ENCODE measurements around the gene IKZF3.

IKZF3 gene

GRCh38 chr17:39759204-39759603 lies 104.9 kb downstream of the IKZF3 start:
- DNase-seq (ENCODE audit: low spot score) = no peak
- TF ChIP-seq CTCF (IDR thresholded peaks at IDR 0.05; ENCODE audit: extremely low read depth, missing control alignments) = no peak

GRCh38 chr17:39757931-39758873 lies 105.9 kb downstream of the IKZF3 start:
- peak; percentile 50 for DNase-seq (ENCODE audit: low spot score)
- TF ChIP-seq CTCF (IDR thresholded peaks at IDR 0.05; ENCODE audit: extremely low read depth, missing control alignments) = no peak

GRCh38 chr17:39757176-39757662 lies 106.9 kb downstream of the IKZF3 start:
- TF ChIP-seq CTCF (IDR thresholded peaks at IDR 0.05; ENCODE audit: extremely low read depth, missing control alignments) = no peak
- DNase-seq (ENCODE audit: low spot score) = no peak

- DNase-seq (ENCODE audit: low spot score) = no peak
- no peak for TF ChIP-seq CTCF (IDR thresholded peaks at IDR 0.05; ENCODE audit: extremely low read depth, missing control alignments)
Observed at GRCh38 chr17:39756380-39757079, 107.6 kb downstream of the IKZF3 start.

- DNase-seq (ENCODE audit: low spot score) = peak; percentile 81
Observed at GRCh38 chr17:39755554-39756379, 108.3 kb downstream of the IKZF3 start.

GRCh38 chr17:39754958-39755553 lies 109.1 kb downstream of the IKZF3 start:
- no peak for TF ChIP-seq CTCF (IDR thresholded peaks at IDR 0.05; ENCODE audit: extremely low read depth, missing control alignments)
- DNase-seq (ENCODE audit: low spot score) = peak; percentile 35

More at GRCh38 chr17:39755554-39756379, 108.3 kb downstream of the IKZF3 start:
- no peak for TF ChIP-seq CTCF (IDR thresholded peaks at IDR 0.05; ENCODE audit: extremely low read depth, missing control alignments)
